B cell (primary cell): ENCODE data around the gene GPT2. TPM values are rescaled to one million over a fixed set of nuclear protein-coding genes. Genes with fewer than 3 reads are reported as not detected.

Experiments used
- ATAC-seq: fragments of 200-7000 bp; cut with Tn5 transposase; one replicate; pipeline ENCODE4 v1.10.0; 2021; ENCODE audit warnings: low read depth, mild to moderate bottlenecking, moderate number of reproducible peaks, moderate library complexity
- CTCF ChIA-PET: fragments of 350-600 bp; sonication (Branson Sonifier 250); formaldehyde crosslinking; loops from one replicate; lab custom pipeline; 2021; ENCODE audit warnings: antibody characterized with exemption, inconsistent platforms; lab: Charles Lee
- POLR2A ChIA-PET: fragments of 350-600 bp; sonication (Branson Sonifier 250); formaldehyde crosslinking; loops from one replicate; lab custom pipeline; 2021; ENCODE audit warnings: antibody characterized with exemption; lab: Charles Lee
- DNase-seq: peaks from one replicate; pipeline ENCODE4 v3.0.0; 2013
- H2AFZ ChIP-seq: 2 replicates; pipeline ENCODE4 v1.6.1; 2012; ENCODE audit warnings: mild to moderate bottlenecking, low read depth, low read length; ENCODE audit not compliant: insufficient read depth, poor library complexity, severe bottlenecking
- H3K27ac ChIP-seq, 2 donors: 1 replicate in 1 of 2; 2 replicates in 1 of 2; pipeline ENCODE4 v1.5.1; 2012 to 2013; ENCODE audit warnings: low read length in 2 of 2, mild to moderate bottlenecking in 2 of 2, moderate library complexity in 1 of 2
- H3K27me3 ChIP-seq, 4 experiments: fragments of 200-600 bp in 1 of 4; sonication (generic) in 1 of 4; replicated peaks in 1 of 4; 1 replicate in 2 of 4; 2 replicates in 2 of 4; pipeline versions ENCODE4 v1.6.1 to v1.7.0; 2013 to 2016; ENCODE audit warnings: low read length in 3 of 4, mild to moderate bottlenecking in 2 of 4, mixed read lengths in 1 of 4, moderate library complexity in 1 of 4; ENCODE audit not compliant: insufficient read depth in 4 of 4, control insufficient read depth in 3 of 4; ENCODE audit errors: control extremely low read depth in 1 of 4
- H3K36me3 ChIP-seq, 2 experiments: replicated peaks in 1 of 2; 1 replicate in 1 of 2; 2 replicates in 1 of 2; pipeline versions ENCODE4 v1.6.1 to v1.7.1; 2013; ENCODE audit warnings: low read length in 1 of 2; ENCODE audit not compliant: insufficient read depth in 2 of 2, control insufficient read depth in 1 of 2; ENCODE audit errors: control extremely low read depth in 1 of 2, extremely low read depth in 1 of 2
- H3K4me1 ChIP-seq, 2 donors: fragments of 200-600 bp in 1 of 2; sonication (generic) in 1 of 2; 1 replicate in 1 of 2; 2 replicates in 1 of 2; pipeline versions ENCODE4 v1.5.1 to v1.6.1; 2013 to 2017; ENCODE audit warnings: low read length in 2 of 2; ENCODE audit not compliant: control insufficient read depth in 2 of 2, insufficient read depth in 2 of 2
- H3K4me2 ChIP-seq: replicated peaks from 2 replicates; pipeline ENCODE3; 2012; ENCODE audit warnings: mild to moderate bottlenecking, low read depth, low read length; ENCODE audit not compliant: poor library complexity, severe bottlenecking
- H3K4me3 ChIP-seq, 5 experiments: fragments of 200-600 bp in 1 of 5; sonication (generic) in 1 of 5; 1 replicate in 3 of 5; 2 replicates in 2 of 5; pipeline versions ENCODE4 v1.5.1 to v1.7.0; 2011 to 2016; ENCODE audit warnings: low read length in 4 of 5, mild to moderate bottlenecking in 4 of 5, low read depth in 2 of 5, control low read depth in 1 of 5, moderate library complexity in 1 of 5; ENCODE audit not compliant: insufficient read depth in 1 of 5; ENCODE audit errors: control extremely low read depth in 1 of 5, extremely low read depth in 1 of 5
- H3K79me2 ChIP-seq: fragments of 200-600 bp; sonication (generic); one replicate; pipeline ENCODE4 v1.6.0; 2016; ENCODE audit warnings: low read length; ENCODE audit not compliant: control insufficient read depth, insufficient read depth
- H3K9ac ChIP-seq: fragments of 200-600 bp; sonication (generic); 2 replicates; pipeline ENCODE4 v1.6.1; 2017; ENCODE audit warnings: mild to moderate bottlenecking, low read length, moderate library complexity
- H3K9me3 ChIP-seq, 3 donors: one replicate each; pipeline versions ENCODE4 v1.6.1 to v1.7.1; 2013; ENCODE audit warnings: low read length in 2 of 3; ENCODE audit not compliant: control insufficient read depth in 2 of 3, insufficient read depth in 1 of 3; ENCODE audit errors: control extremely low read depth in 1 of 3
- H4K20me1 ChIP-seq: 2 replicates; pipeline ENCODE4 v1.6.0; 2012; ENCODE audit warnings: mild to moderate bottlenecking, low read length; ENCODE audit not compliant: insufficient read depth, control insufficient read depth, poor library complexity, severe bottlenecking
- H3K27ac Mint-ChIP-seq: one replicate; pipeline ENCODE4 v1.8.0; 2021; ENCODE audit warnings: mixed read lengths
- H3K27me3 Mint-ChIP-seq: one replicate; pipeline ENCODE4 v1.8.0; 2021; ENCODE audit warnings: mixed read lengths
- H3K4me1 Mint-ChIP-seq: one replicate; pipeline ENCODE4 v1.8.0; 2021; ENCODE audit warnings: mixed read lengths
- H3K4me3 Mint-ChIP-seq: one replicate; pipeline ENCODE4 v1.8.0; 2021; ENCODE audit warnings: mixed read lengths
- H3K9me3 Mint-ChIP-seq: one replicate; pipeline ENCODE4 v1.8.0; 2022; ENCODE audit warnings: mixed read lengths; ENCODE audit not compliant: insufficient read depth
- CTCF ChIP-seq: fragments of 200-600 bp; IDR thresholded peaks from one replicate; pipeline ENCODE4 v1.8.0; 2022; ENCODE audit warnings: antibody characterized with exemption, mild to moderate bottlenecking
- EZH2 ChIP-seq: IDR thresholded peaks from 2 replicates; pipeline ENCODE4 v1.6.1; 2012; ENCODE audit warnings: borderline replicate concordance, low read depth, mild to moderate bottlenecking, moderate library complexity, low read length; ENCODE audit not compliant: insufficient read depth, poor library complexity, severe bottlenecking
- WGBS: methylation state at CpG from one replicate; pipeline ENCODE4 v1.1.5; 2013; ENCODE audit warnings: missing lambda C conversion rate; ENCODE audit not compliant: insufficient coverage; 5-methylcytosine and 5-hydroxymethylcytosine counted together
- intact Hi-C: fragments of 100-400 bp; cut with micrococcal nuclease; formaldehyde crosslinking; loops from one replicate; pipeline ENCODE4 v1.10.0; 2022
- polyA plus RNA-seq: library from polyadenylated mRNA; depleted of rRNA; stranded (reverse); fragments of >200 nt; gene quantifications from 2 replicates; pipeline ENCODE4 v1.2.3, GENCODE V29; 2012
- total RNA-seq, 2 donors: library from RNA; stranded (reverse); fragments of 120-200 nt in 1 of 2; gene quantifications; 1 replicate in 1 of 2; 2 replicates in 1 of 2; pipeline versions ENCODE4 v1.2.3 to v1.2.4, GENCODE V29; 2013 to 2022

GPT2 gene
- total and polyA plus RNA-seq, 2 donors (not counting 1 experiment from before 2014, with no cell fraction given): 6.8 to 9.9 TPM

DNA sequence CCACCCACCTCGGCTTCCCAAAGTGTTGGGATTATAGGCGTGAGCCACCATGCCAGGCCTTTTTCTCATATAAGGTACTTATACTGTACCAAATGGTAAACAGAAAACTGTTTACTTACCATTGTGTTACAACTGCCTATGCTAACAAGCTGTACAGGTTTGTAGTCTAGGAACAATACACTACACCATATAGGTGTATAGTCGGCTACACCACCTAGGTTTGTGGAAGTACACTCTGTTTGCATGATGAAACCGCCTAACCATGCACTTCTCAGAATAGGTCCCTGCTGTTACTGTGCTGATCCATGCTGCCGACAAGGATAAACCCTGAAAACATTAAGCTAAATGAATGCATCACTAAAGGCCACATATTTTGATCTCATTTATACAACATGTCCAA is 70.4 kb downstream of the GPT2 start:
- CTCF ChIA-PET: interaction anchor here (0.6 kb wide), 1 partner anchor 1205 kb away, joined by 3 read pairs; no protein-coding TSS in a partner anchor
- no peaks in the 10 kb centered on the region for H3K4me1 ChIP-seq
- ATAC-seq: no peak
- no peak for DNase-seq
- no peak overlapping the region for H3K4me3 ChIP-seq
- POLR2A ChIA-PET: no interaction called here
- H3K4me1 Mint-ChIP-seq: peaks cover 2% of the 10 kb centered on the region
- H3K27ac Mint-ChIP-seq: no peak overlapping the region
- peaks cover 6% of the 10 kb centered on the region for H4K20me1 ChIP-seq
- WGBS: 90% methylated on average over 2 of the region's 5 CpGs
- H3K27ac ChIP-seq: no peak overlapping the region
- peaks cover 7 to 51% of the 10 kb centered on the region in 2 experiments for H3K36me3 ChIP-seq
- H3K9me3 Mint-ChIP-seq: no peaks in the 10 kb centered on the region
- H3K4me2 ChIP-seq: no peak overlapping the region
- intact Hi-C loops: no loop called here
- no peak for TF ChIP-seq EZH2
- TF ChIP-seq CTCF: no peak
- no peaks in the 10 kb centered on the region for H3K27me3 Mint-ChIP-seq
- no peak overlapping the region for H3K9ac ChIP-seq
- H3K79me2 ChIP-seq: peaks cover 3% of the 10 kb centered on the region
- no peaks in the 10 kb centered on the region for H3K9me3 ChIP-seq
- no peak overlapping the region for H3K4me3 Mint-ChIP-seq
- no peaks in the 10 kb centered on the region for H3K27me3 ChIP-seq
- no peak overlapping the region for H2AFZ ChIP-seq

GRCh38 chr16:46961373-46962353 is 77.5 kb downstream of the GPT2 start:
- CTCF ChIA-PET: interaction anchor here (1.1 to 1.7 kb wide), 4 partner anchors 11 to 1203 kb away, joined by 4 to 6 read pairs (median 5); no protein-coding TSS in a partner anchor
- H3K27ac ChIP-seq: peak overlapping the region; percentile 44 to 69
- POLR2A ChIA-PET: no interaction called here

More at GRCh38 chr16:46961373-46962353, 77.5 kb downstream of the GPT2 start:
- H3K4me3 ChIP-seq: no peak overlapping the region
- H3K9ac ChIP-seq: no peak overlapping the region
- Mint-ChIP-seq H3K27ac (peak overlapping the region; percentile 74), H3K4me3 (peak overlapping the region; percentile 24), H3K9me3 (no peaks in the 10 kb centered on the region), H3K27me3 (no peaks in the 10 kb centered on the region), H3K4me1 (peaks cover 19% of the 10 kb centered on the region)
- TF ChIP-seq EZH2 (no peak), CTCF (no peak)
- H3K9me3 ChIP-seq: no peaks in the 10 kb centered on the region
- H2AFZ ChIP-seq: no peak overlapping the region
- ATAC-seq: peak; percentile 43
- WGBS: 50% methylated on average over 4 of the region's 9 CpGs
- H4K20me1 ChIP-seq: peaks cover 56% of the 10 kb centered on the region
- H3K27me3 ChIP-seq: no peaks in the 10 kb centered on the region
- H3K4me2 ChIP-seq: peak overlapping the region; percentile 3
- H3K4me1 ChIP-seq: peaks cover 11 to 13% of the 10 kb centered on the region in 2 donors
- peak; percentile 60 for DNase-seq
- intact Hi-C loops: no loop called here
- H3K79me2 ChIP-seq: peaks cover 52% of the 10 kb centered on the region
- H3K36me3 ChIP-seq: peaks cover 24 to 93% of the 10 kb centered on the region in 2 experiments
